ES-I3 (cell line): ENCODE measurements around the gene FAM170B.

Experiments used
- H3K36me3 ChIP-seq: 2 replicates; pipeline ENCODE4 v1.6.1; 2013; ENCODE audit warnings: mild to moderate bottlenecking, low read length, control low read depth, moderate library complexity; ENCODE audit not compliant: insufficient read depth
- H3K4me1 ChIP-seq: 2 replicates; pipeline ENCODE4 v1.6.1; 2013; ENCODE audit warnings: mild to moderate bottlenecking, control low read depth, low read length; ENCODE audit not compliant: insufficient read depth
- H3K9ac ChIP-seq: 2 replicates; pipeline ENCODE4 v1.6.1; 2013; ENCODE audit warnings: low read depth, mild to moderate bottlenecking, low read length, moderate library complexity
- H3K9me3 ChIP-seq: 2 replicates; pipeline ENCODE4 v1.6.1; 2013; ENCODE audit warnings: mild to moderate bottlenecking, low read length, moderate library complexity; ENCODE audit not compliant: control insufficient read depth, insufficient read depth

The FAM170B gene

GRCh38 chr10:49151481-49151880 is 17.7 kb upstream of the FAM170B start:
- Histone ChIP-seq H3K9me3 (no peaks in the 10 kb centered on the region), H3K36me3 (no peaks in the 10 kb centered on the region), H3K9ac (no peak overlapping the region), H3K4me1 (no peaks in the 10 kb centered on the region)

GRCh38 chr10:49151025-49151445 is 17.2 kb upstream of the FAM170B start:
- no peaks in the 10 kb centered on the region for H3K9me3 ChIP-seq
- H3K4me1 ChIP-seq = no peaks in the 10 kb centered on the region
- no peak overlapping the region for H3K9ac ChIP-seq
- H3K36me3 ChIP-seq = no peaks in the 10 kb centered on the region

- Histone ChIP-seq H3K9me3 (no peaks in the 10 kb centered on the region), H3K9ac (no peak overlapping the region), H3K36me3 (no peaks in the 10 kb centered on the region), H3K4me1 (no peaks in the 10 kb centered on the region)
Observed at GRCh38 chr10:49150426-49150825, 16.6 kb upstream of the FAM170B start.

GRCh38 chr10:49149881-49150280 is 16.1 kb upstream of the FAM170B start:
- H3K4me1 ChIP-seq = no peaks in the 10 kb centered on the region
- H3K9ac ChIP-seq = no peak overlapping the region
- no peaks in the 10 kb centered on the region for H3K9me3 ChIP-seq
- no peaks in the 10 kb centered on the region for H3K36me3 ChIP-seq

- Histone ChIP-seq H3K4me1 (peaks cover 10% of the 10 kb centered on the region; the same call in 1 of the 2 replicates), H3K9ac (no peak overlapping the region), H3K9me3 (no peaks in the 10 kb centered on the region), H3K36me3 (no peaks in the 10 kb centered on the region)
Observed at GRCh38 chr10:49144058-49144720, 10.4 kb upstream of the FAM170B start.

- H3K9me3 ChIP-seq = no peaks in the 10 kb centered on the region
- peaks cover 10% of the 10 kb centered on the region; the same call in 1 of the 2 replicates for H3K4me1 ChIP-seq
- no peaks in the 10 kb centered on the region for H3K36me3 ChIP-seq
- H3K9ac ChIP-seq = no peak overlapping the region
Observed at GRCh38 chr10:49143249-49143648, 9.4 kb upstream of the FAM170B start.

GRCh38 chr10:49141541-49142332 is 7.9 kb upstream of the FAM170B start:
- H3K36me3 ChIP-seq = no peaks in the 10 kb centered on the region
- no peak overlapping the region for H3K9ac ChIP-seq
- H3K4me1 ChIP-seq = peaks cover 10% of the 10 kb centered on the region; the same call in 1 of the 2 replicates
- no peaks in the 10 kb centered on the region for H3K9me3 ChIP-seq

- H3K9me3 ChIP-seq = no peaks in the 10 kb centered on the region
- H3K4me1 ChIP-seq = peaks cover 10% of the 10 kb centered on the region; the same call in 1 of the 2 replicates
- H3K36me3 ChIP-seq = no peaks in the 10 kb centered on the region
- no peak overlapping the region for H3K9ac ChIP-seq
Observed at GRCh38 chr10:49140304-49141177, 6.7 kb upstream of the FAM170B start.

GRCh38 chr10:49139846-49140195 is 6.0 kb upstream of the FAM170B start:
- H3K36me3 ChIP-seq = no peaks in the 10 kb centered on the region

GRCh38 chr10:49139028-49139845 is 5.4 kb upstream of the FAM170B start:
- H3K9ac ChIP-seq = no peak overlapping the region

More at GRCh38 chr10:49139846-49140195, 6.0 kb upstream of the FAM170B start:
- peaks cover 10% of the 10 kb centered on the region; the same call in 1 of the 2 replicates for H3K4me1 ChIP-seq
- H3K9me3 ChIP-seq = no peaks in the 10 kb centered on the region
- no peak overlapping the region for H3K9ac ChIP-seq

GRCh38 chr10:49138361-49138891 is 4.6 kb upstream of the FAM170B start:
- Histone ChIP-seq H3K4me1 (peaks cover 4% of the 10 kb centered on the region; the same call in 1 of the 2 replicates), H3K9ac (no peak overlapping the region), H3K9me3 (no peaks in the 10 kb centered on the region), H3K36me3 (no peaks in the 10 kb centered on the region)

More at GRCh38 chr10:49139028-49139845, 5.4 kb upstream of the FAM170B start:
- Histone ChIP-seq H3K36me3 (no peaks in the 10 kb centered on the region), H3K9me3 (no peaks in the 10 kb centered on the region), H3K4me1 (peaks cover 10% of the 10 kb centered on the region; the same call in 1 of the 2 replicates)

- no peak overlapping the region for H3K9ac ChIP-seq
- H3K9me3 ChIP-seq = no peaks in the 10 kb centered on the region
- H3K36me3 ChIP-seq = no peaks in the 10 kb centered on the region
- H3K4me1 ChIP-seq = no peaks in the 10 kb centered on the region
Observed at GRCh38 chr10:49136525-49136924, 2.7 kb upstream of the FAM170B start.

GRCh38 chr10:49135575-49136313 is 1.9 kb upstream of the FAM170B start:
- H3K9me3 ChIP-seq = no peaks in the 10 kb centered on the region
- no peak overlapping the region for H3K9ac ChIP-seq
- no peaks in the 10 kb centered on the region for H3K36me3 ChIP-seq
- no peaks in the 10 kb centered on the region for H3K4me1 ChIP-seq
